HG02943 (cell line): ENCODE results near the gene ECE2.
A peak's percentile ranks its signal among the peaks of the same experiment; 100 is the strongest.

Source experiments
- ATAC-seq: cut with Tn5 transposase; IDR thresholded peaks from one replicate; pipeline ENCODE4 v1.9.1; 2021; ENCODE audit warnings: mild to moderate bottlenecking, low read depth, moderate library complexity; ENCODE audit not compliant: unreplicated experiment

ECE2 gene

GRCh38 chr3:184275961-184276910, at the start of gene ECE2:
TSS of gene ECE2 (plus strand) at chr3:184276022. CDS start at chr3:184276154, 132 bp downstream.
- no peak for ATAC-seq

DNA sequence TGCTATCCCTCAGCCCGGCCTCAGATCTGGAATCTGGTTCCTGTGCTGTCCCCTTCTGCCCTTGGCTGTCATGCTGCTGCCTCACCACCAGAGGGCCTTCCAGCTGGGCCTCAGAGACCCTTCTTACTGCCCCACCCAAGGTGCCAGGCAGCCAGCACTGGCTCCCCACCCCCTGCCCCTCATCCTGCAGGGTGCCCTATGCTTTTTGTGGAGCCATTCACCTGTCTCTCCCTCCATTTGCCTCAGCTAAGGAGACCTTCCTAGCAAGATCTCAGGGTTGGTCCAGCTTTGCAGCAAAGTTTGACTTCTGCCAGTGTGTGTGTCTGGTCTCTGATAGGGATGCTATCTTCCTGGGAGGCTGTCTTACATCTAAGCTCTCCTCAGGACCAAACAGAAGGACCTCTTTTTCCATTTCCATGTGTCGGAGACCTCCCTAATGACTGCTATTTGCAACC, 48.3 kb upstream of the ECE2 start:
- ATAC-seq: no peak

GRCh38 chr3:184228376-184229137, 47.3 kb upstream of the ECE2 start:
- no peak for ATAC-seq

GRCh38 chr3:184229394-184230080, 46.3 kb upstream of the ECE2 start, which contains the start of gene VWA5B2:
TSS of gene VWA5B2 (plus strand) at chr3:184229585. CDS start at chr3:184230529, 944 bp downstream.
- ATAC-seq: peak; percentile 61

GRCh38 chr3:184230081-184230602, 45.7 kb upstream of the ECE2 start:
- no peak for ATAC-seq

DNA sequence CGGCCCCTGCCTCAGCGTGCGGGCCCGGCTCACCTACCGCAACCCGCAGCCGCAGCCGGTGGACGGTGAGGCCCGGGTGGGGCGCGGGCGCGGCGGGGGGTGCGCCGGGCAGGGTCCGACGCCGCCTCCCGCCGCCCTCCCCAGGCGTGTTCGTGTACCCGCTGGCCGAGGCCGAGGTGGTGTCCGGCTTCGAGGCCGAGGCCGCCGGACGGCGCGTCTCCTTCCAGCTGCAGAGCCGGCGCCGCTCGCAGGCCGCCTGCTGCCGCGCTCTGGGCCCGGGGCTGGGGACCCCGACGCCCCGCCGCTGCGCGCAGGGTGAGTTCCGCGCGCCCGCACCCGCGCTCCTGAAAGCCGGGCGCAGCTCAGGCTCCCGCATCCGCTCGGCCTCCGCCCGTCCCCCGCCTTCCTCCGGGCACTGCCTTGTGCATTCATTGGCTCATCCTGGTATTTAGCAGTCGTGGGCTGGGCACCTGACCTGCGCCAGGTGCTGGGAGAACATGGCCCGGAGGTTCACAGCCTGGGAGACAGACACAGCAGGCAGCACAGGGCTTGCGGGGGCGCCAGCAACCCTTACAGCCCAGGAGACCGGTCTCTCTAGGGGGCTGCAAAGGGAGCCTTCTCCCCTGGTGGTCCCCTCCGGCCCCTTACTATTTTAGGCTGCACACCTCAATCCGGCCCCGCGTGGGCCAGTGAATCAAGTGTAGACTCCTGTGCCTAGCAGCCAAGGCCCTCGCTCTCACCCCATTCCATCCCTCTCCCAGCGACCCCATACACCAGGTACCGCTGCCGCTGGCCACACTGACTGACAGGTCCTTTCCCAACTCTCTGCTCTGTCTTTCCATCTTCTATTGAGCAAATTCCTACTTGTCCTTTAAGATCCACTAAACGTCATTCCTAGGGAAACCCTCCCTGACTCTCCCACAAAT, 45.0 kb upstream of the ECE2 start:
- ATAC-seq: no peak

- no peak for ATAC-seq
These were observed 44.2 kb upstream of the ECE2 start for GRCh38 chr3:184231671-184232070.

- no peak for ATAC-seq
These were observed 42.5 kb upstream of the ECE2 start for GRCh38 chr3:184233127-184233843.

DNA sequence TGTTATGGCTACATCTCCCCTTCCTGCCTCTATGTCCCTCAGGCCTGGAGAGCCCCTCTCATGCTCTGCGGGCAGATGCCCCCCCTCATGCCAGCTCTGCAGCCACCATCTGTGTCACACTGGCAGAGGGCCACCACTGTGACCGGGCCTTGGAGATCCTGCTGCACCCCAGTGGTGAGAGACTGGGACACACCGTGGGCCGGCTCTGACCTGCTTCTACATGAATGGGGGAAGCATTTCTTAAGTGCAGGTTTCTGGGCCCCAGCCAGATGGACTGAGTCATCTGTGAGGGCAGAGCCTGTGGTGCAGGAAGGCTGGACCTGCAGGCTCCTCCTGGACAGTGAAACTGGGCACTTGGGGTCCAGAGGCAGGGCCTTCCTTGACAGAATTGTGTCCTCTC, 41.6 kb upstream of the ECE2 start:
- ATAC-seq: no peak

DNA sequence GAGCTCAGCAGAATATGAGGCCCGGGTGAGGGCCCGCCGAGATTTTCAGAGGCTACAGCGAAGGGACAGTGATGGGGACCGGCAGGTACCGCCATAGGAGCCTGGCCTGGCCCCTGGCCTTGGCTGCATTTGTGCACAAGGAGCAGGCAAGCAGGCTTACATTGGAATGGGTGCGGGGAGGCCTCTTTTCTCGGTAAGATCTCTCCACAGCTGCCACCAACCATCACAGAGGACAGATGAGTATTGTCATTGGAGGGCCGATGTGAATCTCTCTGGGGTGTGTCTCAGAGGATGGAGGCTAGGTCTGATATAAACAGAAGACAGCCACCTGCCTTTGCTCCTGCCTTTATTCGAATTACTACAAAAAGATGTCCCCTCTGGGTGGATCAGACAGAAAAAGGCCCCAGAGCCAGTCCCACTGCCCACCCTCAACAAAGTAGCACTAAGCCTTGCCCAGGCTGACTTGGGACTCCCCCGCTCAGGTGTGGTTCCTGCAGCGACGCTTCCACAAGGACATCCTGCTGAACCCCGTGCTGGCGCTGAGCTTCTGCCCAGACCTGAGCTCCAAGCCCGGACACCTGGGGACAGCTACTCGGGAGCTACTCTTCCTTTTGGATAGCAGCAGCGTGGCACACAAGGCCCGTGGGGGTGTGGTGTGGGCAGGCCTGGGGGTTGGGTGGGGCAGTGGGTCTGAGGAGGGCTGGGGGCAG, 41.0 kb upstream of the ECE2 start:
- no peak for ATAC-seq

GRCh38 chr3:184235381-184236032, 40.3 kb upstream of the ECE2 start:
- ATAC-seq: no peak

GRCh38 chr3:184236033-184236410, 39.8 kb upstream of the ECE2 start:
- no peak for ATAC-seq

- ATAC-seq: no peak
These were observed 39.2 kb upstream of the ECE2 start for GRCh38 chr3:184236636-184237035.

DNA sequence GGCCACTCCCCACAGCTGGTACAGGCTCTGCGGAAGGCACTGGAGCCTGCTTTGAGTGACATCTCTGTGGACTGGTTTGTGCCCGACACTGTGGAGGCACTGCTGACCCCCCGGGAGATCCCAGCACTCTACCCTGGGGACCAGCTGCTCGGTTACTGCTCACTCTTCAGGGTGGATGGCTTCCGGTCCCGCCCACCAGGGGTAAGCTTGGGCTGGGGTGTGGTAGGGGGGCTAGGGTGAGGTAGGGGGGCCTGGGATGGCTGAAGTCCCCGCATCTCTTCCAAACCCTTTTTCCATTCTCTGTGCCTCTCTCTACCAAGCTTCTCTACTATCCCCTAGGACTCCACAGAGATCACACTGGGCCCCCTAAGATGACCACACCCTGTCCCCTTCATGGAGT, 38.6 kb upstream of the ECE2 start:
- ATAC-seq: no peak

GRCh38 chr3:184237807-184238206, 38.0 kb upstream of the ECE2 start:
- ATAC-seq: no peak

DNA sequence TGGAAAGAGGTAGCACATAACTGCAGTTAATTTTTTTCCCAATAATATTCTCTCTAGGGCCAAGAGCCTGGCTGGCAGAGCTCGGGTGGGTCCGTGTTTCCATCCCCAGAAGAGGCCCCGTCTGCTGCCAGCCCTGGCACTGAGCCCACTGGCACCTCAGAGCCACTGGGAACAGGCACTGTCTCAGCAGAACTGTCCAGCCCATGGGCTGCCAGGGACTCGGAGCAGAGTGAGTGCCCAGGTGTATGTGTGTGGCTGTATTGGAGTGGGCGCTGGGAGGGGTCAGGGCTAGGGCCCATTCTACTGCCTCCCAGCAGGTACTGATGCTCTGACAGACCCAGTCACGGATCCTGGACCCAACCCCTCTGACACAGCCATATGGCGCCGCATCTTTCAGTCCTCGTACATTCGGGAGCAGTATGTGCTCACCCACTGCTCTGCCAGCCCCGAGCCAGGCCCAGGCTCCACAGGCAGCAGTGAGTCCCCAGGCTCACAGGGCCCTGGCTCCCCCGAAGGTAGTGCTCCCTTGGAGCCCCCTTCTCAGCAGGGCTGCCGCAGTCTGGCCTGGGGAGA, 37.5 kb upstream of the ECE2 start:
- ATAC-seq: no peak

GRCh38 chr3:184239221-184239620, 36.6 kb upstream of the ECE2 start:
- ATAC-seq: no peak
